Large intestine (tissue), 3 donors: ENCODE results near the gene PRKCB. TPM values are rescaled to one million over a fixed set of nuclear protein-coding genes. Genes with fewer than 3 reads are reported as not detected.

Experiments used
- DNase-seq, 2 donors: peaks; one replicate each; pipeline versions ENCODE4 v3.0.0 to v3.0.0-alpha.2; 2013
- H3K27ac ChIP-seq: one replicate; pipeline ENCODE4 v1.5.1; 2013; ENCODE audit warnings: low read length
- H3K27me3 ChIP-seq: 2 replicates; pipeline ENCODE4 v1.6.1; 2013; ENCODE audit warnings: low read length; ENCODE audit not compliant: control insufficient read depth, insufficient read depth
- H3K36me3 ChIP-seq: 2 replicates; pipeline ENCODE4 v1.6.1; 2013; ENCODE audit warnings: low read length; ENCODE audit not compliant: control insufficient read depth, insufficient read depth
- H3K4me1 ChIP-seq: one replicate; pipeline ENCODE4 v1.6.1; 2013; ENCODE audit warnings: low read length; ENCODE audit not compliant: control insufficient read depth, insufficient read depth
- H3K4me3 ChIP-seq: one replicate; pipeline ENCODE4 v1.5.1; 2013; ENCODE audit warnings: low read length
- H3K9me3 ChIP-seq: one replicate; pipeline ENCODE4 v1.6.1; 2013; ENCODE audit warnings: mild to moderate bottlenecking, low read depth, low read length, moderate library complexity; ENCODE audit not compliant: control insufficient read depth
- WGBS: methylation state at CpG from one replicate; pipeline ENCODE4 v1.1.5; 2013; ENCODE audit warnings: low lambda C conversion rate; ENCODE audit not compliant: insufficient coverage; 5-methylcytosine and 5-hydroxymethylcytosine counted together
- polyA plus RNA-seq: library from polyadenylated mRNA; unstranded; fragments of 120-200 nt; gene quantifications from one replicate; pipeline ENCODE4 v1.2.1, GENCODE V29; 2013

The PRKCB gene
- polyA plus RNA-seq, 1 donor, result 3.1 TPM

- DNase-seq, result no peak
- H3K27me3 ChIP-seq, result peaks cover 11% of the 10 kb centered on the region
- no peak overlapping the region for H3K4me3 ChIP-seq
- no peaks in the 10 kb centered on the region for H3K9me3 ChIP-seq
- no peaks in the 10 kb centered on the region for H3K36me3 ChIP-seq
- H3K4me1 ChIP-seq, result no peaks in the 10 kb centered on the region
- H3K27ac ChIP-seq, result no peak overlapping the region
- WGBS, result no CpG with 5 or more reads among the region's 6 CpGs
These were observed 13.7 kb upstream of the PRKCB start for GRCh38 chr16:23821875-23822688.

GRCh38 chr16:23823475-23824384, 12.1 kb upstream of the PRKCB start:
- H3K27me3 ChIP-seq, result peaks cover 6% of the 10 kb centered on the region
- no peaks in the 10 kb centered on the region for H3K9me3 ChIP-seq
- H3K27ac ChIP-seq, result no peak overlapping the region
- H3K4me3 ChIP-seq, result no peak overlapping the region
- no peak for DNase-seq
- no peaks in the 10 kb centered on the region for H3K4me1 ChIP-seq
- H3K36me3 ChIP-seq, result no peaks in the 10 kb centered on the region
- WGBS, result no CpG with 5 or more reads among the region's 9 CpGs

- H3K4me1 ChIP-seq, result no peaks in the 10 kb centered on the region
- H3K27me3 ChIP-seq, result peaks cover 6% of the 10 kb centered on the region
- H3K4me3 ChIP-seq, result no peak overlapping the region
- no peaks in the 10 kb centered on the region for H3K36me3 ChIP-seq
- no CpG with 5 or more reads among the region's 4 CpGs for WGBS
- H3K9me3 ChIP-seq, result no peaks in the 10 kb centered on the region
- H3K27ac ChIP-seq, result no peak overlapping the region
- no peak for DNase-seq
These were observed 10.9 kb upstream of the PRKCB start for GRCh38 chr16:23824909-23825308.

- H3K9me3 ChIP-seq, result no peaks in the 10 kb centered on the region
- peaks cover 6% of the 10 kb centered on the region for H3K27me3 ChIP-seq
- no peaks in the 10 kb centered on the region for H3K36me3 ChIP-seq
- no peak overlapping the region for H3K4me3 ChIP-seq
- peak in 1 of 2 donors; percentile 6 for DNase-seq
- no peaks in the 10 kb centered on the region for H3K4me1 ChIP-seq
- 0% methylated on average over 1 of the region's 6 CpGs for WGBS
- no peak overlapping the region for H3K27ac ChIP-seq
These were observed 9.2 kb upstream of the PRKCB start for GRCh38 chr16:23826528-23827045.

DNA sequence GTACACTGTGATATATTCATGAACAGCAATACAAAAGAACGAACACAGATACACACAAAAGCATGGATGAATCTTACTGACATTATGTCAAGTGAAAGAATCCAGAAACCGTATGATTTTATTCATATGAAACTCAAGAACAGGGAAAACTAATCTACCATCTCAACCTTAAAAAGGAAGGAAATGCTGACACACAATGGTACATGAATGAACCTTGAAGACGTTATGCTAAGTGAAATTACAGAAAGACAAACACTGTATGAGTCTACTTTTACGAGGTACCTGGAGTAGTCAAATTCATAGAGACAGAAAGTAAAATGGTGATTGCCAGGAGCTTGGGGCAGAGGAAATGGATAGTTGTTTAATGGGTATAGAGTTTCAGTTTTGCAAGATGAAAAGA, 8.7 kb upstream of the PRKCB start:
- 64% methylated on average over 2 of the region's 4 CpGs for WGBS
- no peak overlapping the region for H3K27ac ChIP-seq
- H3K27me3 ChIP-seq, result peaks cover 6% of the 10 kb centered on the region

GRCh38 chr16:23829454-23829853, 6.3 kb upstream of the PRKCB start:
- Histone ChIP-seq H3K4me1 (no peaks in the 10 kb centered on the region), H3K36me3 (no peaks in the 10 kb centered on the region), H3K9me3 (no peaks in the 10 kb centered on the region), H3K27me3 (peaks cover 13% of the 10 kb centered on the region), H3K4me3 (no peak overlapping the region), H3K27ac (no peak overlapping the region)
- DNase-seq, result no peak
- WGBS, result no CpG with 5 or more reads among the region's 2 CpGs

More for the DNA sequence above, 8.7 kb upstream of the PRKCB start:
- Histone ChIP-seq H3K36me3 (no peaks in the 10 kb centered on the region), H3K4me3 (no peak overlapping the region), H3K9me3 (no peaks in the 10 kb centered on the region), H3K4me1 (no peaks in the 10 kb centered on the region)
- no peak for DNase-seq

DNA sequence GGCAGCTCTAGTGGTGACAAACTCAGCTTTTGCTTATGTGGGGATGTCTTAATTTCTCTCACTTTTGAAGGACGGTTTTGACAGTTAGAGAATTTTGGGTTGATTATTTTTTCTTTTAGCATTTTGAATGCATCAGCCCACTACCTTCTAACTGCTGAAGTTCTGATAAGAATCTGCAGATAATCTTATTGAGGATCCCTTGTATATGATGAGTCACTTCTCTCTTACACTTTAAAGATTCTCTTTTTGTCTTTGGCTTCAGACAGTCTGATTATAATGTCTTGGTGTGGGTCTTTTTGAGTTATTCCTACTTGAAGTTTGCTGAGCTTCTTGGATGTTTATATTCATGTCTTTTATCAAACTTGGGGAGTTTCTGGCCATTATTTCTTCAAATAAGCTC, 5.5 kb upstream of the PRKCB start:
- Histone ChIP-seq H3K36me3 (no peaks in the 10 kb centered on the region), H3K27me3 (peaks cover 15% of the 10 kb centered on the region), H3K27ac (no peak overlapping the region), H3K9me3 (no peaks in the 10 kb centered on the region), H3K4me1 (no peaks in the 10 kb centered on the region), H3K4me3 (no peak overlapping the region)
- DNase-seq, result no peak
- WGBS, result no CpG with 5 or more reads among the region's 1 CpG

DNA sequence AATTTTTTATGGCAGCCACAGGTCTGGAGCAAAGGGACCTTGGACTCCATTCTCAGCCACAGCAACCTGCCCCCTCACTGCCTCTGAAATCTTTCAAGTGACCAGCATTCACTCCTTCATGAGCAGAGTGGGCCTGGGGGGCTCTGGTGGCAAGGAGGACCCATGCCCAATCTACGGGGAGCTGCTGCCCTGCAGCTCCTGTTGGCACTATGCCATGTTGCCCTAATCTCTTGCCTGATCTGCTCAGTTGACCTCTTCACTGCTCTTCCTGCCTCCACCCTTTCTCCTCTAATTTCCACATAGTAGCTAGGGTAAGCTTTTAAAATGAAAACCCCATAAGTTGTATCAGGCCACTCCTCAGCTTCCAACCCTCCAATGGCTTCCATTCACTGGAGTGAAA, 2.9 kb upstream of the PRKCB start:
- WGBS, result no CpG with 5 or more reads among the region's 1 CpG
- DNase-seq, result peak in 1 of 2 donors; percentile 4
- peaks cover 37% of the 10 kb centered on the region for H3K27me3 ChIP-seq
- H3K9me3 ChIP-seq, result no peaks in the 10 kb centered on the region
- H3K27ac ChIP-seq, result no peak overlapping the region
- H3K4me1 ChIP-seq, result no peaks in the 10 kb centered on the region
- H3K4me3 ChIP-seq, result no peak overlapping the region
- no peaks in the 10 kb centered on the region for H3K36me3 ChIP-seq

- H3K27me3 ChIP-seq, result peaks cover 43% of the 10 kb centered on the region
- WGBS, result 60% methylated on average over 1 of the region's 2 CpGs
- H3K9me3 ChIP-seq, result no peaks in the 10 kb centered on the region
These were observed 2.3 kb upstream of the PRKCB start for GRCh38 chr16:23833504-23833903.

DNA sequence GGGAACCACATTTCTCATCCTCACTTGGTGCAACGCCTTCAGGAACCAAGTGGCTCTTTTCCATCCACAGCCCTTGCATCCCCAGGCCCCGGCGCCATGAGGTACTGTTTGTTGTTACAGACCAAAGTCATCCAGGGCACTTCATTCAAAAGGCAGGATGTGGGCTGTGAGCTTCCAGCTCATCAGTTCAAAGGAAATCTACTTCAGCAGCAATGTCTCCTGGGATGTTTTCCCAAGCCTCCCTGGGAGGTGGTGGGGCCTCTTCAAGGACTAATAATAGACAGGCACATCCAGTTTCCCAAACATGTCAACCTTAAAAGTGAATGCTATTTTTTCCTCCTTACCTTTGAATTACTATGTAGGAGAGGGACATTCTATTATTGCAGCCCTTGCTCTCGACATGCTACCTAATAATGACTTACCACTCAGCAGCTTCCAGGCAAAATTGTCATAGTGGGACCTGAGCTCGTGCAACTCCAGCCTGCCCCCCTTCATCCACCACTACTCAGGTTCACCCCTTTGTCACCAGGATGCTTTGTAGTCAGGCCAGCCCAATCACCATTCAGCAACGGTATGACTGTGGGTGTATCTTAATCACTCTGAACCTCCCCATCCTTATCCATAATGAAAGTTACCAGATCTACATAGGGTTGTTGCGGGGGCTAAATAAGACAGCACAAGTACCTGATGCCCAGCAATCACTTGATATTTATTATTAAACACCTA, 1.7 kb upstream of the PRKCB start:
- H3K9me3 ChIP-seq, result no peaks in the 10 kb centered on the region
- no peaks in the 10 kb centered on the region for H3K36me3 ChIP-seq
- no CpG with 5 or more reads among the region's 7 CpGs for WGBS
- no peak overlapping the region for H3K27ac ChIP-seq
- H3K4me1 ChIP-seq, result no peaks in the 10 kb centered on the region
- no peak overlapping the region for H3K4me3 ChIP-seq
- peaks cover 49% of the 10 kb centered on the region for H3K27me3 ChIP-seq
- no peak for DNase-seq

More at GRCh38 chr16:23833504-23833903, 2.3 kb upstream of the PRKCB start:
- DNase-seq, result no peak
- Histone ChIP-seq H3K4me3 (no peak overlapping the region), H3K27ac (no peak overlapping the region), H3K4me1 (no peaks in the 10 kb centered on the region), H3K36me3 (no peaks in the 10 kb centered on the region)
